Activated CD4-positive, alpha-beta T cell treated with anti-CD3 and anti-CD28 coated beads, Interleukin-2, amount 10 ng/mL, durations not matched to agents 24 days and 14 days (primary cell): ENCODE data around the gene SEMA3C. TPM values are rescaled to one million over a fixed set of nuclear protein-coding genes. Genes with fewer than 3 reads are reported as not detected.

Experiments used
- DNase-seq: peaks from one replicate; pipeline ENCODE4 v3.0.0; 2022
- H3K27ac Mint-ChIP-seq: one replicate; pipeline ENCODE4 v1.8.0; 2022; ENCODE audit warnings: mild to moderate bottlenecking, mixed read lengths
- H3K27me3 Mint-ChIP-seq: one replicate; pipeline ENCODE4 v1.8.0; 2022; ENCODE audit warnings: mixed read lengths
- H3K36me3 Mint-ChIP-seq: one replicate; pipeline ENCODE4 v1.8.0; 2022; ENCODE audit warnings: low read depth, mild to moderate bottlenecking, mixed read lengths
- H3K4me1 Mint-ChIP-seq: one replicate; pipeline ENCODE4 v1.8.0; 2021; ENCODE audit warnings: mixed read lengths
- H3K4me3 Mint-ChIP-seq: one replicate; pipeline ENCODE4 v1.8.0; 2022; ENCODE audit warnings: mild to moderate bottlenecking, moderate library complexity, mixed read lengths
- H3K9me3 Mint-ChIP-seq: one replicate; pipeline ENCODE4 v1.8.0; 2021; ENCODE audit warnings: mixed read lengths
- intact Hi-C: fragments of 100-400 bp; cut with micrococcal nuclease; formaldehyde crosslinking; loops from one replicate; pipeline ENCODE4 v1.15.1; 2023
- total RNA-seq: library from RNA; stranded (reverse); gene quantifications from 2 replicates; pipeline ENCODE4 v1.2.3, GENCODE V29; 2022

Gene SEMA3C
- total RNA-seq, 1 donor from 2014 or later = not detected

GRCh38 chr7:80869821-80870751 is 48.8 kb downstream of the SEMA3C start:
- Mint-ChIP-seq H3K36me3 (no peaks in the 10 kb centered on the region), H3K9me3 (no peaks in the 10 kb centered on the region), H3K27me3 (no peaks in the 10 kb centered on the region), H3K4me3 (no peak overlapping the region), H3K4me1 (no peaks in the 10 kb centered on the region), H3K27ac (no peak overlapping the region)
- intact Hi-C loops = no loop called here
- DNase-seq = no peak

GRCh38 chr7:80869106-80869784 is 49.6 kb downstream of the SEMA3C start:
- Mint-ChIP-seq H3K36me3 (no peaks in the 10 kb centered on the region), H3K4me3 (no peak overlapping the region), H3K9me3 (no peaks in the 10 kb centered on the region), H3K4me1 (no peaks in the 10 kb centered on the region), H3K27me3 (no peaks in the 10 kb centered on the region), H3K27ac (no peak overlapping the region)
- no peak for DNase-seq
- intact Hi-C loops = no loop called here

GRCh38 chr7:80868566-80868965 is 50.3 kb downstream of the SEMA3C start:
- no peaks in the 10 kb centered on the region for H3K36me3 Mint-ChIP-seq
- DNase-seq = no peak
- H3K4me1 Mint-ChIP-seq = no peaks in the 10 kb centered on the region
- intact Hi-C loops = no loop called here
- H3K9me3 Mint-ChIP-seq = no peaks in the 10 kb centered on the region
- H3K27me3 Mint-ChIP-seq = no peaks in the 10 kb centered on the region
- no peak overlapping the region for H3K27ac Mint-ChIP-seq
- no peak overlapping the region for H3K4me3 Mint-ChIP-seq

GRCh38 chr7:80860554-80860953 is 58.3 kb downstream of the SEMA3C start:
- Mint-ChIP-seq H3K4me1 (no peaks in the 10 kb centered on the region), H3K9me3 (peaks cover 5% of the 10 kb centered on the region), H3K36me3 (no peaks in the 10 kb centered on the region), H3K27ac (no peak overlapping the region), H3K4me3 (no peak overlapping the region), H3K27me3 (no peaks in the 10 kb centered on the region)
- no peak for DNase-seq
- intact Hi-C loops = no loop called here

- Mint-ChIP-seq H3K27ac (no peak overlapping the region), H3K27me3 (no peaks in the 10 kb centered on the region), H3K36me3 (no peaks in the 10 kb centered on the region), H3K4me3 (no peak overlapping the region), H3K4me1 (no peaks in the 10 kb centered on the region), H3K9me3 (peaks cover 5% of the 10 kb centered on the region)
- intact Hi-C loops = no loop called here
- DNase-seq = no peak
Observed at GRCh38 chr7:80859272-80859970, 59.4 kb downstream of the SEMA3C start.

GRCh38 chr7:80858141-80858903 is 60.5 kb downstream of the SEMA3C start:
- Mint-ChIP-seq H3K9me3 (peaks cover 5% of the 10 kb centered on the region), H3K27ac (no peak overlapping the region), H3K27me3 (no peaks in the 10 kb centered on the region), H3K36me3 (no peaks in the 10 kb centered on the region), H3K4me3 (no peak overlapping the region), H3K4me1 (no peaks in the 10 kb centered on the region)
- intact Hi-C loops = no loop called here
- DNase-seq = no peak

GRCh38 chr7:80856769-80857168 is 62.1 kb downstream of the SEMA3C start:
- intact Hi-C loops = no loop called here
- Mint-ChIP-seq H3K4me3 (no peak overlapping the region), H3K4me1 (no peaks in the 10 kb centered on the region), H3K27ac (no peak overlapping the region), H3K27me3 (no peaks in the 10 kb centered on the region), H3K36me3 (no peaks in the 10 kb centered on the region), H3K9me3 (no peaks in the 10 kb centered on the region)
- DNase-seq = no peak

GRCh38 chr7:80851896-80852476 is 66.9 kb downstream of the SEMA3C start:
- no peak overlapping the region for H3K27ac Mint-ChIP-seq
- H3K9me3 Mint-ChIP-seq = no peaks in the 10 kb centered on the region
- H3K36me3 Mint-ChIP-seq = no peaks in the 10 kb centered on the region
- H3K4me3 Mint-ChIP-seq = no peak overlapping the region
- DNase-seq = no peak
- H3K4me1 Mint-ChIP-seq = no peaks in the 10 kb centered on the region
- no peaks in the 10 kb centered on the region for H3K27me3 Mint-ChIP-seq
- intact Hi-C loops = no loop called here

- DNase-seq = no peak
- intact Hi-C loops = no loop called here
- H3K27me3 Mint-ChIP-seq = no peaks in the 10 kb centered on the region
- no peaks in the 10 kb centered on the region for H3K36me3 Mint-ChIP-seq
- no peaks in the 10 kb centered on the region for H3K4me1 Mint-ChIP-seq
- no peak overlapping the region for H3K27ac Mint-ChIP-seq
- H3K9me3 Mint-ChIP-seq = no peaks in the 10 kb centered on the region
- H3K4me3 Mint-ChIP-seq = no peak overlapping the region
Observed at GRCh38 chr7:80848841-80849240, 70.0 kb downstream of the SEMA3C start.

- Mint-ChIP-seq H3K4me3 (no peak overlapping the region), H3K27ac (no peak overlapping the region), H3K4me1 (no peaks in the 10 kb centered on the region), H3K27me3 (no peaks in the 10 kb centered on the region), H3K36me3 (no peaks in the 10 kb centered on the region), H3K9me3 (no peaks in the 10 kb centered on the region)
- DNase-seq = no peak
- intact Hi-C loops = no loop called here
Observed at GRCh38 chr7:80847895-80848294, 71.0 kb downstream of the SEMA3C start.

GRCh38 chr7:80847027-80847426 is 71.8 kb downstream of the SEMA3C start:
- no peaks in the 10 kb centered on the region for H3K9me3 Mint-ChIP-seq
- H3K27me3 Mint-ChIP-seq = no peaks in the 10 kb centered on the region
- no peak overlapping the region for H3K4me3 Mint-ChIP-seq
- H3K4me1 Mint-ChIP-seq = no peaks in the 10 kb centered on the region
- no peaks in the 10 kb centered on the region for H3K36me3 Mint-ChIP-seq
- intact Hi-C loops = no loop called here
- no peak for DNase-seq
- H3K27ac Mint-ChIP-seq = no peak overlapping the region

- Mint-ChIP-seq H3K36me3 (no peaks in the 10 kb centered on the region), H3K4me3 (no peak overlapping the region), H3K27me3 (no peaks in the 10 kb centered on the region), H3K9me3 (no peaks in the 10 kb centered on the region), H3K4me1 (no peaks in the 10 kb centered on the region), H3K27ac (no peak overlapping the region)
- no peak for DNase-seq
- intact Hi-C loops = no loop called here
Observed at GRCh38 chr7:80844916-80845315, 73.9 kb downstream of the SEMA3C start.

- Mint-ChIP-seq H3K27ac (no peak overlapping the region), H3K4me1 (no peaks in the 10 kb centered on the region), H3K4me3 (no peak overlapping the region), H3K27me3 (no peaks in the 10 kb centered on the region), H3K36me3 (no peaks in the 10 kb centered on the region), H3K9me3 (no peaks in the 10 kb centered on the region)
- intact Hi-C loops = no loop called here
- DNase-seq = no peak
Observed at GRCh38 chr7:80843018-80843677, 75.7 kb downstream of the SEMA3C start.
